B cell (primary cell): Measurements from ENCODE around the gene POU2F3. TPM values are rescaled to one million over a fixed set of nuclear protein-coding genes. Genes with fewer than 3 reads are reported as not detected.

Source experiments
- ATAC-seq: fragments of 200-7000 bp; cut with Tn5 transposase; one replicate; pipeline ENCODE4 v1.10.0; 2021; ENCODE audit warnings: low read depth, mild to moderate bottlenecking, moderate number of reproducible peaks, moderate library complexity
- CTCF ChIA-PET: fragments of 350-600 bp; sonication (Branson Sonifier 250); formaldehyde crosslinking; loops from one replicate; lab custom pipeline; 2021; ENCODE audit warnings: antibody characterized with exemption, inconsistent platforms; lab: Charles Lee
- POLR2A ChIA-PET: fragments of 350-600 bp; sonication (Branson Sonifier 250); formaldehyde crosslinking; loops from one replicate; lab custom pipeline; 2021; ENCODE audit warnings: antibody characterized with exemption; lab: Charles Lee
- DNase-seq: peaks from one replicate; pipeline ENCODE4 v3.0.0; 2013
- H2AFZ ChIP-seq: 2 replicates; pipeline ENCODE4 v1.6.1; 2012; ENCODE audit warnings: mild to moderate bottlenecking, low read depth, low read length; ENCODE audit not compliant: insufficient read depth, poor library complexity, severe bottlenecking
- H3K27ac ChIP-seq, 2 donors: 1 replicate in 1 of 2; 2 replicates in 1 of 2; pipeline ENCODE4 v1.5.1; 2012 to 2013; ENCODE audit warnings: low read length in 2 of 2, mild to moderate bottlenecking in 2 of 2, moderate library complexity in 1 of 2
- H3K27me3 ChIP-seq, 4 experiments: fragments of 200-600 bp in 1 of 4; sonication (generic) in 1 of 4; replicated peaks in 1 of 4; 1 replicate in 2 of 4; 2 replicates in 2 of 4; pipeline versions ENCODE4 v1.6.1 to v1.7.0; 2013 to 2016; ENCODE audit warnings: low read length in 3 of 4, mild to moderate bottlenecking in 2 of 4, mixed read lengths in 1 of 4, moderate library complexity in 1 of 4; ENCODE audit not compliant: insufficient read depth in 4 of 4, control insufficient read depth in 3 of 4; ENCODE audit errors: control extremely low read depth in 1 of 4
- H3K36me3 ChIP-seq, 2 experiments: replicated peaks in 1 of 2; 1 replicate in 1 of 2; 2 replicates in 1 of 2; pipeline versions ENCODE4 v1.6.1 to v1.7.1; 2013; ENCODE audit warnings: low read length in 1 of 2; ENCODE audit not compliant: insufficient read depth in 2 of 2, control insufficient read depth in 1 of 2; ENCODE audit errors: control extremely low read depth in 1 of 2, extremely low read depth in 1 of 2
- H3K4me1 ChIP-seq, 2 donors: fragments of 200-600 bp in 1 of 2; sonication (generic) in 1 of 2; 1 replicate in 1 of 2; 2 replicates in 1 of 2; pipeline versions ENCODE4 v1.5.1 to v1.6.1; 2013 to 2017; ENCODE audit warnings: low read length in 2 of 2; ENCODE audit not compliant: control insufficient read depth in 2 of 2, insufficient read depth in 2 of 2
- H3K4me2 ChIP-seq: replicated peaks from 2 replicates; pipeline ENCODE3; 2012; ENCODE audit warnings: mild to moderate bottlenecking, low read depth, low read length; ENCODE audit not compliant: poor library complexity, severe bottlenecking
- H3K4me3 ChIP-seq, 5 experiments: fragments of 200-600 bp in 1 of 5; sonication (generic) in 1 of 5; 1 replicate in 3 of 5; 2 replicates in 2 of 5; pipeline versions ENCODE4 v1.5.1 to v1.7.0; 2011 to 2016; ENCODE audit warnings: low read length in 4 of 5, mild to moderate bottlenecking in 4 of 5, low read depth in 2 of 5, control low read depth in 1 of 5, moderate library complexity in 1 of 5; ENCODE audit not compliant: insufficient read depth in 1 of 5; ENCODE audit errors: control extremely low read depth in 1 of 5, extremely low read depth in 1 of 5
- H3K79me2 ChIP-seq: fragments of 200-600 bp; sonication (generic); one replicate; pipeline ENCODE4 v1.6.0; 2016; ENCODE audit warnings: low read length; ENCODE audit not compliant: control insufficient read depth, insufficient read depth
- H3K9ac ChIP-seq: fragments of 200-600 bp; sonication (generic); 2 replicates; pipeline ENCODE4 v1.6.1; 2017; ENCODE audit warnings: mild to moderate bottlenecking, low read length, moderate library complexity
- H3K9me3 ChIP-seq, 3 donors: one replicate each; pipeline versions ENCODE4 v1.6.1 to v1.7.1; 2013; ENCODE audit warnings: low read length in 2 of 3; ENCODE audit not compliant: control insufficient read depth in 2 of 3, insufficient read depth in 1 of 3; ENCODE audit errors: control extremely low read depth in 1 of 3
- H4K20me1 ChIP-seq: 2 replicates; pipeline ENCODE4 v1.6.0; 2012; ENCODE audit warnings: mild to moderate bottlenecking, low read length; ENCODE audit not compliant: insufficient read depth, control insufficient read depth, poor library complexity, severe bottlenecking
- H3K27ac Mint-ChIP-seq: one replicate; pipeline ENCODE4 v1.8.0; 2021; ENCODE audit warnings: mixed read lengths
- H3K27me3 Mint-ChIP-seq: one replicate; pipeline ENCODE4 v1.8.0; 2021; ENCODE audit warnings: mixed read lengths
- H3K4me1 Mint-ChIP-seq: one replicate; pipeline ENCODE4 v1.8.0; 2021; ENCODE audit warnings: mixed read lengths
- H3K4me3 Mint-ChIP-seq: one replicate; pipeline ENCODE4 v1.8.0; 2021; ENCODE audit warnings: mixed read lengths
- H3K9me3 Mint-ChIP-seq: one replicate; pipeline ENCODE4 v1.8.0; 2022; ENCODE audit warnings: mixed read lengths; ENCODE audit not compliant: insufficient read depth
- EZH2 ChIP-seq: IDR thresholded peaks from 2 replicates; pipeline ENCODE4 v1.6.1; 2012; ENCODE audit warnings: borderline replicate concordance, low read depth, mild to moderate bottlenecking, moderate library complexity, low read length; ENCODE audit not compliant: insufficient read depth, poor library complexity, severe bottlenecking
- WGBS: methylation state at CpG from one replicate; pipeline ENCODE4 v1.1.5; 2013; ENCODE audit warnings: missing lambda C conversion rate; ENCODE audit not compliant: insufficient coverage; 5-methylcytosine and 5-hydroxymethylcytosine counted together
- intact Hi-C: fragments of 100-400 bp; cut with micrococcal nuclease; formaldehyde crosslinking; loops from one replicate; pipeline ENCODE4 v1.10.0; 2022
- polyA plus RNA-seq: library from polyadenylated mRNA; depleted of rRNA; stranded (reverse); fragments of >200 nt; gene quantifications from 2 replicates; pipeline ENCODE4 v1.2.3, GENCODE V29; 2012
- total RNA-seq, 2 donors: library from RNA; stranded (reverse); fragments of 120-200 nt in 1 of 2; gene quantifications; 1 replicate in 1 of 2; 2 replicates in 1 of 2; pipeline versions ENCODE4 v1.2.3 to v1.2.4, GENCODE V29; 2013 to 2022
- TF ChIP-seq, protein P1 (sequence below): fragments of 200-600 bp; IDR thresholded peaks from one replicate; pipeline ENCODE4 v1.8.0; 2022; ENCODE audit warnings: antibody characterized with exemption, mild to moderate bottlenecking

POU2F3 gene
- total and polyA plus RNA-seq, 2 donors (not counting 1 experiment from before 2014, with no cell fraction given), result not detected

GRCh38 chr11:120212926-120213325 is 27.0 kb upstream of the POU2F3 start:
- peak overlapping the region; percentile 32 for H3K4me3 Mint-ChIP-seq
- no peak overlapping the region for H2AFZ ChIP-seq
- no peak overlapping the region for H3K4me3 ChIP-seq
- H3K27me3 ChIP-seq, result peaks cover 0 to 6% (median 3%) of the 10 kb centered on the region in 4 experiments
- DNase-seq (no peak), ATAC-seq (no peak)
- no peak overlapping the region for H3K27ac Mint-ChIP-seq
- intact Hi-C loops, result no loop called here
- no peaks in the 10 kb centered on the region for H4K20me1 ChIP-seq
- no peak overlapping the region for H3K27ac ChIP-seq
- no peak overlapping the region for H3K4me2 ChIP-seq
- ChIA-PET POLR2A (no interaction called here), CTCF (no interaction called here)
- no peak overlapping the region for H3K9ac ChIP-seq
- H3K27me3 Mint-ChIP-seq, result peaks cover 42% of the 10 kb centered on the region
- H3K4me1 Mint-ChIP-seq, result peaks cover 12% of the 10 kb centered on the region
- H3K9me3 Mint-ChIP-seq, result no peaks in the 10 kb centered on the region
- no peak for TF ChIP-seq EZH2
- TF ChIP-seq, protein P1, sequence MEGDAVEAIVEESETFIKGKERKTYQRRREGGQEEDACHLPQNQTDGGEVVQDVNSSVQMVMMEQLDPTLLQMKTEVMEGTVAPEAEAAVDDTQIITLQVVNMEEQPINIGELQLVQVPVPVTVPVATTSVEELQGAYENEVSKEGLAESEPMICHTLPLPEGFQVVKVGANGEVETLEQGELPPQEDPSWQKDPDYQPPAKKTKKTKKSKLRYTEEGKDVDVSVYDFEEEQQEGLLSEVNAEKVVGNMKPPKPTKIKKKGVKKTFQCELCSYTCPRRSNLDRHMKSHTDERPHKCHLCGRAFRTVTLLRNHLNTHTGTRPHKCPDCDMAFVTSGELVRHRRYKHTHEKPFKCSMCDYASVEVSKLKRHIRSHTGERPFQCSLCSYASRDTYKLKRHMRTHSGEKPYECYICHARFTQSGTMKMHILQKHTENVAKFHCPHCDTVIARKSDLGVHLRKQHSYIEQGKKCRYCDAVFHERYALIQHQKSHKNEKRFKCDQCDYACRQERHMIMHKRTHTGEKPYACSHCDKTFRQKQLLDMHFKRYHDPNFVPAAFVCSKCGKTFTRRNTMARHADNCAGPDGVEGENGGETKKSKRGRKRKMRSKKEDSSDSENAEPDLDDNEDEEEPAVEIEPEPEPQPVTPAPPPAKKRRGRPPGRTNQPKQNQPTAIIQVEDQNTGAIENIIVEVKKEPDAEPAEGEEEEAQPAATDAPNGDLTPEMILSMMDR, result no peak
- no peaks in the 10 kb centered on the region for H3K79me2 ChIP-seq
- peaks cover 7 to 17% of the 10 kb centered on the region in 2 donors for H3K4me1 ChIP-seq
- WGBS, result 100% methylated on average over 2 of the region's 2 CpGs
- H3K9me3 ChIP-seq, result no peaks in the 10 kb centered on the region
- H3K36me3 ChIP-seq, result no peaks in the 10 kb centered on the region

DNA sequence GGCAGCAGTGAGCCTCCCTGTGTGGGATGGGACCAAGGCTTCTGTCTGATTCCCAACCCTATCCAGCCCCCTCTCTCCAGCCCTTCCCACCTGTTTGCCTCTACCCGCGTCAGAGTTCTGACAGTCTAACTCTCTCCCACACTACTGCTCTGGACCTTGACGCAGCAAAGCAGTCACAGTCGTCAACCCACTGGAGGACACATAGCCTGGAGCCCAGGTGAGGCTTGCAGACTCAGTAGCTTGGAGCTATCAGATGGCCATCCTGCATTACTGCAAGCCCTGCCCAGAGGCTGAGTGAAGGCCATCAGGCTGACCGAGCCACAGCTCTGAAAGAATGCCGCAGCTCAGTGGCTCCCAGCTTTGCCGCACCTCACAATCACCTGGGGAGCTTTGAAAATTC is 25.4 kb upstream of the POU2F3 start:
- Mint-ChIP-seq H3K27me3 (peaks cover 34% of the 10 kb centered on the region), H3K9me3 (no peaks in the 10 kb centered on the region), H3K4me3 (no peak overlapping the region), H3K27ac (no peak overlapping the region), H3K4me1 (peaks cover 11% of the 10 kb centered on the region)
- Histone ChIP-seq H3K9ac (no peak overlapping the region), H3K27ac (no peak overlapping the region), H2AFZ (no peak overlapping the region), H3K9me3 (no peaks in the 10 kb centered on the region), H4K20me1 (no peaks in the 10 kb centered on the region), H3K36me3 (no peaks in the 10 kb centered on the region), H3K4me3 (no peak overlapping the region), H3K4me2 (no peak overlapping the region), H3K4me1 (peaks cover 7 to 17% of the 10 kb centered on the region in 2 donors), H3K79me2 (no peaks in the 10 kb centered on the region), H3K27me3 (peaks cover 0 to 6% (median 0%) of the 10 kb centered on the region in 4 experiments)
- no peak for ATAC-seq
- intact Hi-C loops, result no loop called here
- ChIA-PET CTCF (no interaction called here), POLR2A (no interaction called here)
- WGBS, result 98% methylated on average over 7 of the region's 7 CpGs
- no peak for DNase-seq
- TF ChIP-seq, protein P1, result no peak
- no peak for TF ChIP-seq EZH2
